Measurements from ENCODE around the gene MED15.

GRCh38 chr22:20591295-20591645, 83.9 kb downstream of the MED15 start:
- TF ChIP-seq CTCF (IDR thresholded peaks at IDR 0.05): no peak
- TF ChIP-seq POLR2A (IDR thresholded peaks at IDR 0.05): no peak
